Upper lobe of right lung (tissue), 1 donor: Measurements from ENCODE around the gene CDH13. TPM values are rescaled to one million over a fixed set of nuclear protein-coding genes. Genes with fewer than 3 reads are reported as not detected.

Experiments
- ATAC-seq: fragments of 200-7000 bp; cut with Tn5 transposase; one replicate; pipeline ENCODE4 v1.9.1; 2020; ENCODE audit warnings: mild to moderate bottlenecking, moderate library complexity
- DNase-seq: peaks from one replicate; pipeline ENCODE4 v3.0.0-alpha.2; 2020
- H3K27ac ChIP-seq: fragments of 200-600 bp; one replicate; pipeline ENCODE4 v1.8.0; 2022
- H3K27me3 ChIP-seq: fragments of 200-600 bp; one replicate; pipeline ENCODE4 v1.8.0; 2022; ENCODE audit warnings: mild to moderate bottlenecking
- H3K36me3 ChIP-seq: fragments of 200-600 bp; one replicate; pipeline ENCODE4 v1.8.0; 2022
- H3K4me1 ChIP-seq: fragments of 200-600 bp; one replicate; pipeline ENCODE4 v1.8.0; 2022
- H3K4me3 ChIP-seq: fragments of 200-600 bp; one replicate; pipeline ENCODE4 v1.8.0; 2022; ENCODE audit warnings: mild to moderate bottlenecking
- H3K9me3 ChIP-seq: fragments of 200-600 bp; one replicate; pipeline ENCODE4 v1.8.0; 2022
- intact Hi-C: fragments of 100-400 bp; cut with DNase I; formaldehyde crosslinking; loops from one replicate; pipeline ENCODE4 v1.11.0; 2022
- total RNA-seq: library from RNA; stranded (reverse); fragmentation: NEBNext Ultra II Directional; extraction: Animal tissue kit (Norgen Biotek cat#: 25700); gene quantifications from one replicate; pipeline ENCODE4 v1.2.1, GENCODE V29; 2021
- TF ChIP-seq, protein P1 (sequence below): fragments of 200-600 bp; IDR thresholded peaks from one replicate; pipeline ENCODE4 v1.8.0; 2022; ENCODE audit warnings: antibody characterized with exemption
- donor health status: DM: no; HTN: yes; CAD: no; lungs with severe emphysema.

The CDH13 gene
- total RNA-seq, 1 donor from 2014 or later, result 27.2 TPM

DNA sequence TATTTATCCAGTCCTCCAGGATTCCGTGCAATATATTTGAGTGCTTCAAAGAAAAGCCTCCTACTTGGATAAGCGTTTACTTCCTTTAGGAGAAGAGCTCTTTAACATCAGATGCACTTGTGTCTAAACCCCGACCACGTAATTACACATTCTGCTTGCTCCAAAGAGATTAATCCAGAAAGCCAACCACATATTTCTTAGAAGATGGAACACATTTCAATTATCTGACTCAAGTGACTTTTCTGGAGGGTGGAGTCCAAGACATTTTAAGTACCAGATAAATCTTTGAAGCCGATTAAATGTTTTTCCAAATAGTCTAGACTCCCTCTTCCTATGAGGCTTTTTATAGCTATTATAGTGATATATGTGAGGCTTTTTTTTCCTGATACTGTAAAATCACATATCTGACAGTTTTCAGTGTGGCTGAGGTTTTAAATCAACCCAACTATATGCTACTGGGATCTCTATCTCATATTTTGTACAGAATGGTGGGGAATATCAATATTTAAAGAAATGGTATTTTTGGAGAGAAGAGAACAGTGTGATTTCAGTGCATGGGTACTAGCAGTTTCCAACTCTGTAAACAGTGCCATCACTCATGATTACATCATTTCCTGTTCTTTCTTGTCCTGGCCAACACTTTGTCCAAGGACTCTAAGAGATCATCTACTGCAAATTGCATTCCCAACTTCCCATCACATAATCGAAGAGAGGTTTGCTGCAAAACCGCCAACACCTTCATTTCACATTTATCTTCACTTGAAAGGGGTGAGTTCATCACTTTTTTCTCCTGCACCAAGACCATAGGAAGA is 988.6 kb downstream of the CDH13 start:
- intact Hi-C loops, result no loop called here
- H3K9me3 ChIP-seq, result no peaks in the 10 kb centered on the region

DNA sequence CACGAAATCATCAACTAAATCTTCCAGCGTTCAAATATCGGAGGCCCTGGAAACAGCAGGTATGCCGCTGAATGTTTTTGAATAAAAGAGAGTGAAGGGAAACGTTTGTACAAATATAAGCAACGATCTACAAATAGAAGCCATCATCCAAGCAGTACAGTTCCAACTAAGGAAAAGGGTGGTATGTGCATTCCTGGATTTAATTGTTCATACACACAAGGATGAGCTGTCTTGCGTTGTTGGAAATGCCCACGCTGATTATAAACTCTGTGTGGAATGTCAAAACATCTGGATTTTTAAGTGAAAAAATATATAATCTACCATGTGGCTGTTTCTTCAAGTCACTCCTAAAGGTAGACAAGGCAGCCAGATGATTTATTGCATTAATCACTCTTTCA is 989.2 kb downstream of the CDH13 start:
- DNase-seq, result no peak
- no peak overlapping the region for H3K4me3 ChIP-seq
- no peaks in the 10 kb centered on the region for H3K36me3 ChIP-seq
- H3K4me1 ChIP-seq, result no peaks in the 10 kb centered on the region
- ATAC-seq, result no peak
- intact Hi-C loops, result no loop called here
- H3K9me3 ChIP-seq, result no peaks in the 10 kb centered on the region
- TF ChIP-seq, protein P1, sequence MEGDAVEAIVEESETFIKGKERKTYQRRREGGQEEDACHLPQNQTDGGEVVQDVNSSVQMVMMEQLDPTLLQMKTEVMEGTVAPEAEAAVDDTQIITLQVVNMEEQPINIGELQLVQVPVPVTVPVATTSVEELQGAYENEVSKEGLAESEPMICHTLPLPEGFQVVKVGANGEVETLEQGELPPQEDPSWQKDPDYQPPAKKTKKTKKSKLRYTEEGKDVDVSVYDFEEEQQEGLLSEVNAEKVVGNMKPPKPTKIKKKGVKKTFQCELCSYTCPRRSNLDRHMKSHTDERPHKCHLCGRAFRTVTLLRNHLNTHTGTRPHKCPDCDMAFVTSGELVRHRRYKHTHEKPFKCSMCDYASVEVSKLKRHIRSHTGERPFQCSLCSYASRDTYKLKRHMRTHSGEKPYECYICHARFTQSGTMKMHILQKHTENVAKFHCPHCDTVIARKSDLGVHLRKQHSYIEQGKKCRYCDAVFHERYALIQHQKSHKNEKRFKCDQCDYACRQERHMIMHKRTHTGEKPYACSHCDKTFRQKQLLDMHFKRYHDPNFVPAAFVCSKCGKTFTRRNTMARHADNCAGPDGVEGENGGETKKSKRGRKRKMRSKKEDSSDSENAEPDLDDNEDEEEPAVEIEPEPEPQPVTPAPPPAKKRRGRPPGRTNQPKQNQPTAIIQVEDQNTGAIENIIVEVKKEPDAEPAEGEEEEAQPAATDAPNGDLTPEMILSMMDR, result no peak
- no peak overlapping the region for H3K27ac ChIP-seq
- H3K27me3 ChIP-seq, result no peaks in the 10 kb centered on the region

More for the DNA sequence above, 988.6 kb downstream of the CDH13 start:
- Histone ChIP-seq H3K27me3 (no peaks in the 10 kb centered on the region), H3K4me3 (no peak overlapping the region), H3K27ac (no peak overlapping the region), H3K4me1 (no peaks in the 10 kb centered on the region), H3K36me3 (no peaks in the 10 kb centered on the region)
- TF ChIP-seq, protein P1, result no peak
- no peak for ATAC-seq
- DNase-seq, result no peak

GRCh38 chr16:83619381-83620150 is 992.8 kb downstream of the CDH13 start:
- ATAC-seq (no peak), DNase-seq (no peak)
- Histone ChIP-seq H3K27ac (no peak overlapping the region), H3K27me3 (no peaks in the 10 kb centered on the region), H3K4me1 (no peaks in the 10 kb centered on the region), H3K4me3 (no peak overlapping the region), H3K9me3 (no peaks in the 10 kb centered on the region), H3K36me3 (no peaks in the 10 kb centered on the region)
- intact Hi-C loops, result no loop called here
- TF ChIP-seq, protein P1, result no peak

GRCh38 chr16:83622010-83622409 is 995.2 kb downstream of the CDH13 start:
- H3K4me1 ChIP-seq, result no peaks in the 10 kb centered on the region
- TF ChIP-seq, protein P1, result no peak
- ATAC-seq (no peak), DNase-seq (no peak)
- no peaks in the 10 kb centered on the region for H3K27me3 ChIP-seq
- H3K27ac ChIP-seq, result no peak overlapping the region
- intact Hi-C loops, result no loop called here
- H3K4me3 ChIP-seq, result no peak overlapping the region
- H3K9me3 ChIP-seq, result no peaks in the 10 kb centered on the region
- no peaks in the 10 kb centered on the region for H3K36me3 ChIP-seq

DNA sequence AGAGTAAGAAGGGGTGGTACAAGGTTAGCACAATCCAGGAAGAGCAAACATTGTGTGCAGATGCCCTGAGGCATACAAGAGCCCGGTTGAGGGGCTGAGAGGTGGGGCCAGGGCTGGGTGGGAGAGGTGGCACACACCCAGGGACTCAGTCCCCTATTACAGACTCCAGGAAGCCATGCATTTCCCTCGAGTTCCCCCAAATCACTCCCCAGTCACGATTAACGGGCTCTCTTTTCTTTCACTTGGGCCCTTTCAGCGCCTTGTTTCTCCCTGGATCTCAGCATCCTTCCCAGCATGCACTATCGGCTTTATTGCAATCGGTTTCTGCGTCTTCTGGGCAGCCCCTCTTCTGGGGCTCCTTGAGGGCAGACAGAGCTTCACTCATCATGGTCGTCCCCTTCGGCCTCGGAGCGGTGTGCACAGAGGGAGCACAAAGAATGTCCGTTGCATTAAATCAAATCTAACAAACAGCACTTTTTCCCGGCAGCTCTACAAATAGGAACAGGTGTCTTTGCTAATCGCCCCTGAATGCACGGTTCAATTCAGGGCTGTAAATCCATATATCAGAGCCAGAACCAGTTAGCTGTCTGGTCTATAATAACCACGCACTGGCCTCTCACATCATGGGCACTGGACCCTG is 996.4 kb downstream of the CDH13 start:
- Histone ChIP-seq H3K4me3 (no peak overlapping the region), H3K4me1 (no peaks in the 10 kb centered on the region), H3K27ac (no peak overlapping the region), H3K36me3 (no peaks in the 10 kb centered on the region), H3K9me3 (no peaks in the 10 kb centered on the region), H3K27me3 (no peaks in the 10 kb centered on the region)
- intact Hi-C loops, result no loop called here
- DNase-seq (no peak), ATAC-seq (no peak)
- TF ChIP-seq, protein P1, result no peak
